Fibroblast of skin of left quadriceps (primary cell): Measurements from ENCODE around the gene CRX.
"Not testable (repeated sequence)": the region's sequence is repeated elsewhere in the genome, so short reads cannot be mapped to it uniquely, and the experiment has no call there.

Source experiments
- DNase-seq, 2 experiments: peaks; one replicate each; pipeline ENCODE4 v3.0.0-alpha.2; 2013; ENCODE audit warnings: low read depth in 2 of 2

The CRX gene

DNA sequence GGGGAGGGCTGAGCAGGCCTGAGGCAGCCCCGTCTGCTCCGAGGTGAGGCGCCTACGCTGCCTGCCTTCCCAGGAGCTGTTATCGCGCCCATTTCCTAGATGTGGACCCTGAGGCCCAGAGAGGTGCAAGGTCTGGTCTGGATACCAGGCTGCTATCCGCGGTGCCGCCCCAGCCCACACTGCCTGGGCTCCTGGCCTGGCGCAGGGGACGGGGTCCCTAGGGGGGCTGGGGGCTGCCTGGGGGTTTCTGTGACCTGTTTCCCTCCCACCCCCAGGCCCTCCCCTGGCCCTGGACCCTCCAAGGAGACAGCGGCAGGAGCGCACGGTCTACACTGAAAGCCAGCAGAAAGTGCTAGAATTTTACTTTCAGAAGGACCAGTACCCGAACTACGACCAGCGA is 38.1 kb downstream of the CRX start:
- not testable (repeated sequence) for DNase-seq

DNA sequence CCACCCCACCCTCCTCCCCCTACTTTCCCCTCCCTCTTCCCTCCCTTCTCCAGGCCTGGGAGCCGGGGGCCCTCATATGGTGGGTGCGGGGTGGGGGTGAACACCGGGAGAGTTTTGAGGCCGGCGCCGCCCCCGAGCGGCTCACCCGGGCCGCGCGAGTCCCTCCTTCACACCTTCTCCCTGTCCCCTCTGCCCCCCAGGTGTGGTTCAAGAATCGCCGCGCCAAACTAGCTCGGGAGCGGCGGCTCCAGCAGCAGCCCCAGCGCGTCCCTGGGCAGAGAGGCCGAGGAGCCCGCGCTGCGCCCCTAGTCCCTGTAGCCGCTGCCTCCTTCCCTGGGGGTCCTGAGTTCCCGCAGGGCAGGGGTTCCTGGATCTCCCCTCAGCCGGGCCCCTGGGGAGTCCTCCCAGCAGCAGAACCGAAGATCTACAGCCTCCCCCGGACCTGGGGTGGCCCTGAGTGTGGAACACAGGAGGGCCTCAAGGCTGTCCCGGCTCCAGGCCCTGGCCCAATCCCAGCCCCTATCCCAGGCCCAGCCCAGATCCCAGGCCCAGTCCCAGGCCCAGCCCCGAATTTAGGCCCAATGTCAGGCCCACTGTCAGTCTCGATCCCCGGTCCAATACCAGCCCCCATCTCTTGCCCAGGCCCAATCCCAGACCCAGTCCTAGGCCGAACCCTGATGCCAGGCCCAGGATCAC is 39.0 kb downstream of the CRX start:
- DNase-seq, result no peak

DNA sequence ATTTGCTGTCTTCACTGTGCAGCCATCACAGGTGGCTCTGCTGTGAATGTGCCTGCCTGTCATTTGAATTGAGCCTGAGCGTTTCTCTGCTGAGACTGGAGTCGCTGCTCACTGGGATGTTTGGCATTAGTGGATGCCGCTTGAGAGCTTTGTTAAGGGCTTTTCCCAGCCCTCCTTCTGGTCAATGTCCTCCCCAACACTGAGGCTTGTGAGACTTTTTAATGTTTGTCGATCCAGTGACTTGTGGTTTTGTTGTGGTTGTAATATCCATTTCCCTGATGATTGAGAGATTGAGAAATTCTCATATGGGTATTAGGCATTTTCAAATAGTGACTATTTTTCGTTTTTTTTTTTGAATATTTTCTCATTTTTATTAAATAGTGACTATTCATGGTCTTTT is 39.9 kb downstream of the CRX start:
- DNase-seq, result no peak

DNA sequence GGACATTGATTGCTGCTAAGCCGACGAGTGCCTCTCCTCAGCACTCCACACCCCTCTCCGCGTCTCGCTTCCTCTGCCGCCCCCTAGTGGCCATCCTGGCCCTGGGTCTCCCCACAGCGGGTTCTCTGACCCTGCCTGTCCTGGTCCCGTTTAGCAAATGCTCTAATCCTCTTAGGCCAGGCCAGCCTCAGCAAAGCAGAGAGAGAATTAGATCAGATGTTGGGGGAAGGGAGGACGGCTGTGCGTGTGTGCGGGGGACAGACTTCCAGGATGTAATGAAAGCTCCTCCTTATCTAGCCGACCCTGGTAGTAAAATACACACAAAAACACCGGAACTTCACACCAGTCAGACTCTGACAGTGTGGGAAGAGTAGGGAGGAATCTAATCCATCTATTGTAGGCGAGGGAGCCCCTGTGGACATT is 41.8 kb downstream of the CRX start:
- DNase-seq, result peak; percentile 22 to 30

DNA sequence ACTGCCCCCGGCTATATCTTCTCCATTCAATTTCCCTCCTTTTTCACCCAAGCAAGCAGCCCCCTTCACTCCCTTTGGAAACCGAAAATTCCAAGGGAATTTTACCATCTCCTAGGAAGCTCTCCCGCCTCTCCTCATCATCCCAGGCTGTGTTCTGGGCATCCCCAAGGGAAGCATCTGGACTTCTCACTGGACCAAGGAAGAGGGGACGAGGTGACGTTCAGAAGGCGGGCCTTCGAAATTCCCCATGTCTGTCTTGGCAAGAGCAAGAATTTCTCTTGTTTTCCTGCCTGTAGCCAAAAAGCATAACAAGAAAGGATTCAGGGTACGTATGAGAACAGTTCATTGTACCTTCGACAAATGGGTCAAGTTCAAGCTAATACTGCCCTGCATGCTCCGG is 43.4 kb downstream of the CRX start:
- DNase-seq, result no peak

DNA sequence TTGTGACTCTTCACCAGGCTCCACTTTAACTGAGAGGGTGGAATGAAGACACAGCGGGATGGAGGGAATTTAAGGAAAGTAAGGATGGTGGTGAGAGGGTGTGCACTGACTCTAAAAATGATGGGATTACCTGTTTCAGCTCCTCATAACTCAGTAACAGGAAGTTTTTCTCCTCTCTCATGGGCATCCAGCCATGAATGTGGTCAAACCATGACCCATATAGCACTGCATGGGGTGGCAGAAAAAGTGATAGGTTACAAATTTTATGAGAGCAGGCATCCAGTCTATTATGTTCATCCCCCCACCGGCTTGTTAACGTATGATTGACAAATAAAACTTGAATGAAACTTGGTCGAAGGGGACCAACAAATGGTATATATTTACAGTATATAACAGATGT is 57.2 kb downstream of the CRX start:
- no peak for DNase-seq

DNA sequence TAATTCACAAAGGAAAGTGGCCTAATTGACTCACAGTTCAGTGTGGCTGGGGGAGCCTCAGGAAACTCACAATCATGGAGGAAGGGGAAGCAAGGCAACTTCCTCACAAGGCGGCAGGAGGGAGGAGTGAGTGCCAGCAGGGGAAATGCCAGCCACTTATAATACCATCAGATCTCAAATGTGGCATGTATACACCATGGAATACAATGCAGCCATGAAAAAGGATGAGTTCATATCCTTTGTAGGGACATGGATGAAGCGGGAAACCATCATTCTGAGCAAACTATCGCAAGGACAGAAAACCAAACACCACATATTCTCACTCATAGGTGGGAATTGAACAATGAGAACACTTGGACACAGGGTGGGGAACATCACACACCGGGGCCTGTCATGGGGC is 57.6 kb downstream of the CRX start:
- DNase-seq, result not testable (repeated sequence)

DNA sequence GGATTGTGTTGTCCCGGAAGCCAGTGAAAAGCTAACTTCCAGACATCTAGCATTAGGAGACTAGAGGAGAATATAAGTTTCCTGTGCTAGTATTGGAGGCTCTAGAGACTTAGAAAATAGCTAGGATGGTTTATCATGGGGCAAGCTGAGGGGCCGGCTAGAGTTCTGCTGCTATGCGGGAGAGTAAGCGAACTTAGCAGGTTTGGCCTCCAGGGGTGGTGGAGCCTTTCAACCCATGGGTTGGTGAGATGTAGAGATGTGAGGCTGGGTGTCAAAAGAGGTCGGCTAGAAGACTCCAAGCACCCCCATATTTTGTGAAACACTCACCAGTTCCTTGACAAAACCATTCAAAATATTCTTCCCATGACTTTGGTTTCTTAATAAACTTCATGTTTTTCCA is 60.0 kb downstream of the CRX start:
- DNase-seq, result no peak

DNA sequence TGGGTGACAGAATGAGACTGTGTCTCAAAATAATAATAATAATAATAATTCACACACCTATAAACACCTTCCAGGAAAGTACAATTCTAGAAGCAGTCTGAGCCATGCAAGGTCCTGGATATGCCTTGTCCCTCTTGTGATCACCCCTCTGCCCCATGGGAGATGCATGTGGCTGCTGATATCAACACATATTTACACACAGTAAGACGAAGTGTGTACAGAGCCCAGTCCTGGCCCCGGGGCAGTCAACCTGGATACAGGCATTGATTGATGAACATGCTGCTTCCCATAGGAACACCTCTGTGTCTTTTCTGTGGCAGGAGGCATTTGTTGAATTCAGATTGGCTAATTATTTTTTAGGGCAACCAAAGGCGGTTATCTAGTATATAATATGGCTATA is 61.2 kb downstream of the CRX start:
- DNase-seq, result no peak

DNA sequence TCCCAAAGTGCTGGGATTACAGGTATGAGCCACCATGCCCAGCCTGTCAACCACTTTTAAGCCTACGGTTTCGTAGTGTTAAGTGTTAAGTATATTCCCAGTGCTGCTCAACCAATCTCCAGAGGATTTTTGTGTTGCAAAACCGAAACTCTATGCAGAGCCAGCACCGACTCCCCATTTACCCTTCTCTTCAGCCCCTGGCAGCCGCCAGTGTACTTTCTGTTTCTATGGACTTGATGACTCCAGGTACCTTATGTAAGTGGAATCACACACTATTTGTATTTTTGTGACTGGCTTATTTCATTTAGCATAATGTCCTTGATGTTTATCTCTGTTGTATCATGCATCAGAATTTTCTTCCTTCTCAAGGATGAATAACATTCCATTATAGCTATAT is 63.3 kb downstream of the CRX start:
- no peak for DNase-seq

DNA sequence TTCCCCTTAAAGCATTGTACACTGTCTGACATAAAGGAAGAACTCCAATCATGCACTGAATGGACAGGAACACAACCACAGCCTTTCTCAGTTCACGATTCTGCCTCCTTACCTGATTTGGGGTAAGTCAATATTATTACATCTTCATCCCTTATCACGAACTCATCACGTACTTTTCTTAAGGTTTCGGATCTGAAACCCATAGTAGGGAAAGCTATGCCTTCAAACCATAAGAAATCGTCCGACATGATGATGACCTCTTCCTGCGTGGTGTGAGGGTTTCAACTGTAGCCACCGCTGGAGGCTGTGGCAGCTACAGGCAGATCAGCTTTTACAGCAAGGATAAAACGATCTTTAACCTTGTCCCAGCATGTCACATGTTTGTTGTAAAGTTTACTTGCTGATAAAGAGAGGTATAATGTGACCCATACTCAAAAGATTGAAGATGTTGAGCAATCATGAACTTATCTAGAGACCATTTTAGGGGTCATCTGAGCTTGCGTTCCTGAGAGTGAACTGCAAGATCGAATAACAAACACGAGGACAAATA is 64.3 kb downstream of the CRX start, which contains the start of gene SULT2A1:
SULT2A1 (minus strand) TSS at position 306 of the 550 bp plus-strand sequence; CDS start at position 248, 58 bp downstream.
- no peak for DNase-seq

DNA sequence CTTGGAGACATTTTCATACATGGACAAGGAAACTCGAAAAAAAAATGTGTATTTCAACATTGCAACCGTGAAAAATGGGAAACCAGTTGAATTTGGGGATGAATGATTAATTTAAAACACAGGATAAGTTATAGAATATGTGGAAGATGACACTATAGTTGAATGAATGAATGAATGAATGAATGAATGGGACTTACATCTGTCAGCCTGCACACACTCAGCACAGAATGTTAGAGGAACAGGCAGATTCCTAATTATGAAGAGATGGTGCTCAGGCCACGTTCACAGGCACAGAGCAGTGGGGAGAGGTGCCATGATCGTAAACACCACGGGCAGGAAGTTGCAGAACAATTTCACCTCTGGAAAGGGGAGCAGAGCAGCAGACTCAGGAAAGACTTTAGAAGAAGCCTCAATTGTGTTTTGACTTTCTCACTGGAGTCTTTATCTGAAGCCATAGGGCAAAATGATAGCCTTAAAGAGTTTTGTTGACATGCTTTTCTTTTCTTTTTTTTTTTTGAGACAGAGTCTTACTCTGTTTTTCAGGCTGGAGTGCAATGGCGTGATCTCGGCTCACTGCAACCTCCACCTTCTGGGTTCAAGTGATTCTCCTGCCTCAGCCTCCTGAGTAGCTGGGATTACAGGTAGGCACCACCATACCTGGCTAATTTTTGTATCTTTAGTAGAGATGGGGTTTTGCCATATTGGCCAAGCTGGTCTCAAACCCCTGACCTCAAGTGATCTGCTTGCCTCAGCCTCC is 69.3 kb downstream of the CRX start:
- DNase-seq, result no peak

DNA sequence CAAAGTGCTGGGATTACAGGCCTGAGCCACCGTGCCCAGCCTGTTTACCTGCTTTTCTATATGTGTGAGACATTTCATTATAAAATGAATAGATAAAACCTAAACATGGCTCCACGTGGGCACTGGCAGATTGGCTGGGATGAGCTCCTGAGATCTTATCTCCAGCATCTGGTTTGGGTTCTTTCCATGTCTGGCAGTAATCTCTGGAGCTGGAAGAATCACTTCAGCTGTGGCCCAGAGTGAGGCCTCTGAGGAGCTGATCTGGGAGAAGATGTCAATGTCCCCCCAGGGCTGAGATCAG is 69.8 kb downstream of the CRX start:
- DNase-seq, result no peak

DNA sequence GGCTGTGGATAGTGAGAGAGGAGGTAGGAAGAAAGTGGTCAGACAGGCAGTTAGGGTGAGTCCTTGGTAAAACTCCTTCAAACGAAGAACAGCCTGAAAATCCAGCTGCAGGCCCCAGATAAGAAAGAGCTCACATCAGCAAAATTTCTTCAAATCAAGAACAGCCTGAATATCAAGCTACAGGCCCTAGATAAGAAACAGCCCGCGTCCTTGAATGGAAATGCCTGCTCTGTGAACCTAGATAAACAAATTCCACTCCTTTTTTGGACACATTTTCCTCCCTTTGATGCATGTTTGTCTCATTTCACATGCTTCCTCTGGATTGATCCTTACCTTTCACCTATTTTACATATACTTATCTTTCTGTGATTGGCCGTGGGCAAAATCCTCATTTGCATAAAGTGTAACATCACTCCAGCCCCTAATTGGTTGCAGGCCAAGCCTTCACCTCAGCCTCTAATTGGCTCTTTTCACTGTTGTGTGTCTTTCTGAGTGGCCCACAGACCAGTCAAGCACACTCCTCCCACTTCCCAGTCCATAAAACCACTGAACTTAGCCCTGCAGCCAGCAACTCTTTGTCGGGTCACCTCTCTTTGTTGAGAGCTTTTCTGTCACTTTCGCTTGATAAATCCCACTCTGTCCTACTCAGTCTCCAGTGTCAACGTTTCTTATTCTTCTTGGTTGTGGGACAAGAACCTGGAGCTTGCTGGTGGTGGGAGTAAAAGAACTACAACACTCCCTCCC is 70.4 kb downstream of the CRX start:
- no peak for DNase-seq
